GM18868 (cell line): ENCODE measurements around the gene TSPAN5.
"Not testable (repeated sequence)": the region's sequence is repeated elsewhere in the genome, so short reads cannot be mapped to it uniquely, and the experiment has no call there.

Experiments used
- ATAC-seq: cut with Tn5 transposase; IDR thresholded peaks from one replicate; pipeline ENCODE4 v1.9.1; 2021; ENCODE audit warnings: mild to moderate bottlenecking, moderate library complexity; ENCODE audit not compliant: unreplicated experiment

Gene TSPAN5

DNA sequence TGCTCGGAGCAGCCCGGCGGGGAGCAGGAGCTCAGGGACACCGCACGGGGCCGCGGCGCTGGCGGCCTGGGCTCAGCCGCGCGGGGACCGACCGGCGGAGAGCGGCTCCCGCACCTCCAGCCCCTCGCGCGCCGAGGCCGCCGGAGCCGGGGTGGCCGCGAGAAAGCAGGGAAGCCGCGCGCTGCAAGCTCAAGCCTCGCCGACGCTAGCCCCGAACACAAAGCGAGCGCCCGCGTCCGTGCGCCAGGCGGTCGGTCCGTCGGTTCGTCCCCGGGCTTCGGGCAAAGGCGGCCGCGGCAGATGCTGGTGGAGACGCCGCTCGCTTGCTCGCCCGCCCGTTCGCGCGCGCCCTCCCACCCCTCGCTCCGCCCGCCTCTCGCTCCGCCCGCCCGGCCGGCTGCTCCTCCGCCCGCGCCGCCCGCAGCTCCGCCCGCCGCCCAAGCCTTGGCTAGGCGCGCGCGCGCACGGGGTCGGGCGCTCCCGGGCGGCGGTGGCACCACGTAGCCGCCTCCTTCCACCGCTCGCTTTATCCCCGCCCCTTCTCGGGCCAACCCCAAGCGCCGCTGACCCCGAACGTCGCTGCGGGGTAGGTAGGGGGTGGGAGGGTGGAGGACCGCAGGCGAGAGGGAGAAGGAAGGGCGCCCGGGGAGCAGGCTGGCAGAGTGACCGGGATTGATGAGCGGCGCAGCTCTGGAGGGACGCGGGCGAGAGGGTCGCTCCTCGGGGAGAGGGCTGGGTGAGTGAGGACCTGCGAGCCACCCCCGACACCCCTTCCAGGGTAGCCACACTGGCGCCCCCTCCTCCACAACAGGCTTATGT, at the start of gene TSPAN5:
Gene TSPAN5, minus strand, starts transcription at position 325 of the 819 bp plus-strand sequence.
- ATAC-seq: peak; percentile 71

DNA sequence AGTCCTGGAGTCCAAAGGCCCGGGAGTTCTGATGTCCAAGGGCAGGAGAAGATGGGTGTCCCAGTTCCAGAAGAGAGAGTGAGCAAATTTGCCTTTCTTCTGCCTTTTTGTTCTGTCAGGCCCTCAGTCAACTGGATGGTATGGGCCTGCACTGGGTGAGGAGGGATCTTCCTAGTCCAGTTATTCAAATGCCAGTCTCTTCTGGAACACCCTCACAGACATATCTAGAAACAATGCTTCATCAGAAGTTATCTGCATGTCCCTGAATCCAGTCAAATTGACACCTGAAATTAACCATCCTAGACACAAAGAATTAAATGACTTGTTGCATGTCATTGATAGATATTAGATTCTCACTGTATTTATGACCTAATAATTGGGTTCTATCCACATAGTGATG, 48.5 kb upstream of the TSPAN5 start:
- no peak for ATAC-seq

DNA sequence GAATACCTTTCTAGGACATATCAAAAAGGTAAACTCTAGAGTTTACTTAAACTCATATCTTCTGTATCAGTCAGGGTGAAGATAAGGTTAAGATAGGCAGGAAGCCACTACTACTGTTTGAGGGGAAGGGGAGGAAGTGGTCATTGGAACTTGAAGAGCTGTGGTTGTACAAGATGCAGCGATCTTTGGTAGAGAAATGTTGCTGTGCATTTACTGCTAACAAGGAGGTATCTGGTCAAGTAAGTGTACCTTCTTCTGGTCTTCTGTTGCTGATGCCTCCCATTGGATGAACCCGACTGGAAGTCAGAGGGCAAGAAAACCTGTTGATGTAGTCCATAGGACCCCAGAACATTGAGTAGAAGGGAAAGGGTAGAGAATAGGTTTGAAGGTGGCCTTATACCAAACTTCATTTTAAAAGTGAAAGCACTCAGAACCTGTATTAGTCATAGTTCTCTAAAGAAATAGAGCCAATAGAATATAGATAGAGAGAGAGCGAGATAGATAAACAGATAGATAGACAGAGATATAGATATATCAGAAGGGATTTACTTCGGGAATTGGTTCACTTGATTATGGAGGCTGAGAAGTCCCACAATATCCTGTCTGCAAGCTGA, 47.9 kb upstream of the TSPAN5 start:
- no peak for ATAC-seq

DNA sequence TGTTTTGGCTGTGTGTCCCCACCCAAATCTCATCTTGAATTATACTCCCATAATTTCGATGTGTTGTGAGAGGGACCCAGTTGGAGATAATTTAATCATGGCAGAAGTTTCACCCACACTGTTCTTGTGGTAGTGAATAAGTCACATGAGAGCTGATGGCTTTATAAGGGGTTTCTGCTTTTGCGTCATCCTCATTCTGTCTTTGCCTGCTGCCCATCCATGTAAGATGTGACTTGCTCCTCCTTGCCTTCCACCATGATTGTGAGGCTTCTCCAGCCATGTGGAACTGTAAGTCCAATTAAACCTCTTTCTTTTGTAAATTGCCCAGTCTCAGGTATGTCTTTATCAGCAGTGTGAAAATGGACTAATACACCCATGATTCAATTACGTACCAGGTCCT, 47.2 kb upstream of the TSPAN5 start:
- not testable (repeated sequence) for ATAC-seq

DNA sequence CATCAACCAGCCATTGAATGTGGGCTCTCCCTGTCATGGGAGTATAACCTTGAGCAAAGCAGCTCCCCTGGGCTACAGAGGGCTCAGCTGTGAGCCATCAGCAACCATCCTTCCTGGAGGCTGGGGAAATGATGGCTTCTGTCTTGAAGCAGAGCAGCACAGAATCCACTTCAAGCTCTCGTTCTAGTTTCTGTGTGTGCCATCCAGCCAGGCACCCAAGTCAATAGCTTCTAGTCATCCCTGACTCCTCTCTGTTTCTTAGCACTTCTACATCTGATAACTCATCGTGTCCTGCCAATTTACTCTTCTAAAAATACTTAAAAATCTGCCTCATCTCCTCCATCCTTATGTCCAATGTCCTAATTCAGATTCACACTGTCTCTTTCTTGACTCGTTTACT, 42.2 kb upstream of the TSPAN5 start:
- no peak for ATAC-seq

DNA sequence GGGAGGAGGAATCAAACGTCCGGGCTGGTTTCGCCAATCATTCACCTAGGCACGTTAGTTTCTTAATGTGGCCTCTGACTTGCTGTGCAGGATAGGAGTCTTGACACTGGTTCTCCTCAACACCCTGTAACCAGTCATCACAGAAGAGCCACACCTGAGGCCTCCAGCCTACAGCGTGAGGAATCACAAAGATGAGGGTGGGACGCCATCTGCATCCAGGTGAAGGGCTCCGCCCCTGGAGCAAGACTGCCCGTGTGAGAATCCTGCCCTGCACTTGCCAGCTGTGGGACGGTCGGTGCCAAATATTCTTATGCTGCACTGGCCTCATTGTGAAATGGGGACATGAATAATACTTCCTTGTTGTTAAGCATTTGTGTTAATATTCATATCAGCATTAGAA, 35.7 kb upstream of the TSPAN5 start:
- no peak for ATAC-seq

DNA sequence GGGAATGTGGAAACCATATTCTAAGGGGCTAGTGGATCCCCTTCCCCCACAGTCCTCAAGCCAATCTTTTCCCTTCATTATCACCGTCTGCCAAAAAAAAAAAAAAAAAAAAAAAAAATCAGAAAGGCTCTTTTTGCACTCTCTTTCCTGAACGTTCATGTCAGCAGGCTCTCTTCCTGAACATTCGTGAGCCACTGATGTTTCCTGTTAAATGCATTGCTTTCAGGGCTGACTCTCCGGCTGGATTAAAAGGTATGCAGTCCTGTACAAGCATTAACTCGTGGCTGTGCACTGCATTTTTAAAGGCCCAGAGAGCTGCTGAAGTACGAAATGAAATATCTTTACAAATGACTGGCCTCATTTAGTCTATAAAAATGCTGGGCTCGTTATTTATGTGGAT, 34.0 kb upstream of the TSPAN5 start:
- ATAC-seq: no peak

DNA sequence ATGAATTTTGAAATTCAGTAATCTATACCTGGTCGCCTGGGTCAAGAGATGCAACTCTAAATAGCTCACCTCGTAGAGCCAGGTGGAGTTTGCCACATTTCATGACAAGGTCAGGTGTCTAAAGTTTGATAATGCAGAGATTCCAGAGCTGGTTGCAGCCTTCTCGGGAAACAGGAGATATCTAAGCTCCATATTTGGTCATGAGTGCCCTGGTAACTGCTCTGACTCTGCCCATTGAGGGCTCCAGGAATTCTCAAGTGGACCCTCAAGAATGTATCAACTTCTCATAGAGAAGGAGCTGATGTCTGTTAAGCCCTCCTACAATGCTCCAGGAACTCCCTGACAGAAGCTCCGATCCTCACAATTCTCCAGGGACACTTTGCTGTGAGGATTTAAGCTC, 33.2 kb upstream of the TSPAN5 start:
- ATAC-seq: no peak

DNA sequence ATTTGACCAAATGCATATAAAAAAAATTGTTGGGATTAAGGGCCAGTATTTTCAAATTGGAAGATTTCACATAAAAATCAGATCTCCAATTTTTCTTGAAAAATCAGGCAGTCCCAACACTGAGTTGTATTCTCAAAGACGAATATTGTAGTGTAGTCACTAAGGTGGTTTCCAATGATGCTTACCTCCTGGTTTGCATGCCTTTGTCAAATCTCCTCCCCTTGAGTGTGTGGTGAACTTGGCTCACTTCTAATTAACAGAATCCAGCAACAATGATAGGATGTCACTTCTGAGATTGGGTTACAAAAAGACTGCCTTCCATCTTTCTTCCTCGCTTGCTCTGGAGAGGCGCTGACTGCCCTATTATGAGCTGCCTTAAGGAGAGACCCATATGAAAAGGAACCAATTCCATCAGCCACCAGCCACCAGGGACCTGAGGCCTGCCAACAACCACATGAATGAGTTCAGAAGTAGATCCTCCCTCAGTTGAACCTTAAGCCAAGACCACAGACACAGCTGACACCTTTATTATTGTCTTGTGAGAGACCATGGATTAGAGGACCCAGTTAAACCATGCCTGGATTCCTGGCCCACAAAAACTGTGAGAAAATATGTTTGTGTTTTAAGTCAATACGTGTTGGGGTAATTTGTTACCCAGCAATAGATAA, 31.2 kb upstream of the TSPAN5 start:
- no peak for ATAC-seq

DNA sequence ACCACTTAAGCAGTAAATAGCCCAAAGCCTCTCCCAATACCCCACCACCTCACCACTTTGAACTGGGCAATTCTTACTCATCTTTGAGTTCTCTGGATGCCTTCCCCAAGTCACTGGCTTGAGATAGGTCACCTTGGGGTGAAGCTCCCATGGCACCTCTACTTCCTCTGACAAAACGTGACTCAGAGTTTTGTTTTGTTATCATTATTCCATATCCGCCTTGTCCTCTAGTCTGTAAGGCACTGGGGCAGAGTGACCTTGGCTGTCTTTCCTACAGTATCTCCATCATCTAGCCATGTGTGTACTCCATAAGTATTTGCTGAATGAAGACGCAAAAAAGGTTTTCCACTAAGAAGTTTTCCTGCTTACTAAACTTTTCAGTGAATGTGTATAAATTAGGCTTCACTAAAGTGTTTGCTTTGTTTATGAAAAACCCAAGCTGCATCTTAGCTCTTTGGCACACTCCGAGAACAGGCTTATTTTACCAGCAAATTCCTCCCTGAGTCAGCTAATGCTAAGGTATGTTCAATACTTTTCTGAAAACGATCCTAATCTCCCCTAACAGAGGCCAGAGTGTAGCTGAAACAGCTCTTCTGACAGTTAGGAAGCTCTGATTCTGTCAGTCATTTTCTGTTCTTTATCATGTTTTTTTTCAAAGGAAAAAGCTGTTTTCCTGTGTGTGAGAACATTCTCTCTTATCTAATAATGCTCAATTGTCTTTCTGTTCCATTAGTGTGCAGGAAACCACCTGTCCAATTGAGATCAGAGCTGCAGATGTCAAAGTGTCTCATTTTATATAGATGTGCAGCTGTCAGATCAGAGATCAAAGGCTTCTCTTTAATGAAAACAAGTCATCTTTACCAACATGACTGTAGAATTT, 30.2 kb upstream of the TSPAN5 start:
- no peak for ATAC-seq

DNA sequence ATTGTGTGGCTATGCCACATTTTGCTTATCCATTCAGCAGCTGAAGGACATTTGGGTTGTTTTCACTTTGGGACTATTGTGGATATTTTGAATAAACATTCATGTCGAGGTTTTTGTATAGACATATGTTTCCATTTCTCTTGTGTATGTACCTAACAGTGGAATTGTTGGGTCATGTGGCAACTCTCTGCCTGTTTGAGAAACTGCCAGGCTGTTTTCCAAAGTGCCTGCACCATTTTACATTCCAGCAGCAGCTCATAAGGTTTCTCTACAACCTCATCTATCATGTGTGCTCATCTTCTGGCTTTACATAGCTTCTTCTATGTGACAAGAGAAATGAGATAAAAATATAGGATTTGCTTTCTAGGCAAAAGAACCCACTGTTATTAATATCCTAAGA, 29.5 kb upstream of the TSPAN5 start:
- ATAC-seq: no peak

DNA sequence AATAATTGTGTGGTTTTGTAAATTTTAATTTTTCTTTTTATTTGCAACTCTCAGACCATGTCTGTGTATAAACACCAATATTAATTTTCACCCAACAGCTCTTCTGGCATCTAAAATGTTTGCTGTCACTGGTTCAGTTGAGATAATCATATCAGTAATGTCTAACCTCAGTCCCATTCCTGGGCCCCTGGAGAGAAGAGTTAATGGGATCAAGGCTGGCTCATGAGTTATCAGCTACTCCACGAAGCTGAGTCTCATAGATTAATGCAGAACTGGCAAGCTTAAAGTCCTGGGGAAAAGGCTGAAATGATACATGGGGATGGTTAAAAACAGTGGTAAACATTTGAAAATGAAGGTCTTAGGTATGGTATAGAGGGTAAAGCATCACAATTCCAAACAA, 28.4 kb upstream of the TSPAN5 start:
- no peak for ATAC-seq

DNA sequence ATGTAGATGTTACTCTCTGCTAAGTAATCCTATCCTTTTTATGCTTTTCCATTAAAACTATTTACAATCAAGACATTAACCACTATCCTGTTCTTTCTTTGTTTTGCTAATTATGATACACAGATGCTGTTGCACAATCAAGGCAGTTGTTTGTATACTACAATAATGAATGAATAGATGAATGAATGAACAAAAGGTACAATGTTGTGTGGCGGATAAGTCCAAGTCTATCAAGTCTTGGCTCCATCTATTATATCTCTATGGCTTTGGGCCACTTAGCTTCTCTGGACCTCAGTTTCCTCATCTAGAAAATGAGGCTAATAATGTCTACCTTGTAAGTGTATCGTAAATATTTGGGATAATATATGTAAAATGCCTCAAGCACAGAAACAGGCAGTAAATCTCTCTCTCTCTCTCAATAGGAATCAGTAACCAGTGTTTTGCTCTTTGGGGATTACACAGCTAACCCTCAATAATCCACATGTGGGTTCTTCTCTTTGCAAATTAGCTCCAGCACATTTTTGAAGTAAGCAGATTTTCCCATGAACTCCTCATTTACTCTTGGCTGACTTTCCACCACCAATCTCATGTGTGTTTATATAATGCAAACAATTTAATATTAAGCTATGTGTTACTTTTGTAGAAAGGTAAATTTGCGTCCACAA, 27.8 kb upstream of the TSPAN5 start:
- no peak for ATAC-seq

DNA sequence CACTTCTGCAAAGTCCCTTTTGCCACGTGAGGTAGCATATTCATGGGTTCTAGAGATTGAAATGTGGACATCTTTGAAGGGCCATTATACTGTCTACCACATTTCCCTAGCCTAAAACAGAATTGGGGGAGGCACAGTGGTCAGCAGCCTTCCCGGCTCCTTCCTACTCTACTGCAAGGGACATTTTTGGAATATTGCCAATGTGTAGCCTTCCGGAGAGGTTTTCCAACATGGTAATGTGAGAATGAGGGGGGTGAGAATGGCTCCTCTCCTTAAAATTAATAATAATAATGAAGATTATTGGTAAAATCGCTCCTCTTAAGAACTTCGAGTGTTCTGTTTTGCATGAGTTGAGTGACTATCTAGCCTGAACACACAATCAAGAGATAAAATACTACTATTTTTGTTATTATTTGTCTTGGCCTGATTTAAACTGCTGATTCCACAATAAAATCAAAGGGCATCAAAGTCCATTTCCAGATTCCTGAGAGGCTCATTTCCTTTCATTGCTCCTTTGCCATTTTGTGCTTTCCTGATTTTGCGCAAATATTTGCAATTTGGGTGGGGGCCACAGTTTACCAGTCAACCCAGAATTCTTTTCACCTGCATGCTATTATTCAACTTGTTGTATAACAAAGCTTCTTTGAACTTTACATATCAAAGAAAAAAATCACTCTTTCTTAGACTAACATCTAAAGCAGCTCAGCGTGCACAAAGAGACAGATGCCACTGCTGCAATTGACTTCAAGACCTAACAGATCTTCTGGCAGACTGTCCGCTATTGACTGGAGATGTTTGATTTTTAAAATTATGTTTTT, 27.0 kb upstream of the TSPAN5 start:
- no peak for ATAC-seq

DNA sequence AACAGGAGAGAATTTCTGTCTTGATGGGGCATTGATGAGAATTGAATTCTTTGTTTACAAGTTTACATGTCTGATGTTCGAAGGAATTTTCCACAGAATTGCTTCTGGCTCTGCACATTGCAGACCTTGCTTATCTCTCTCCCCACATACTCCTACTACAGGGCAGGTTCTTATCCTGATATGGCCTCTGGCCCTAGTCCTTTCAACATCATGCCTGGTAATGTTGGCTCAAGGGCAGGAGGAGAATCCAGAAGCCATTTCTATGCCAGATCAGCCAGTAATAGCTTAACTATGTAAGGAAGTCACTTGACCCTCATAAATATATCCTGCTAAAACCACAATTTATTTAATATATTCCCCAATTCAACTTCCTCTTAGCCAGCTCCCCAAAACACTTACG, 24.3 kb upstream of the TSPAN5 start:
- ATAC-seq: no peak

DNA sequence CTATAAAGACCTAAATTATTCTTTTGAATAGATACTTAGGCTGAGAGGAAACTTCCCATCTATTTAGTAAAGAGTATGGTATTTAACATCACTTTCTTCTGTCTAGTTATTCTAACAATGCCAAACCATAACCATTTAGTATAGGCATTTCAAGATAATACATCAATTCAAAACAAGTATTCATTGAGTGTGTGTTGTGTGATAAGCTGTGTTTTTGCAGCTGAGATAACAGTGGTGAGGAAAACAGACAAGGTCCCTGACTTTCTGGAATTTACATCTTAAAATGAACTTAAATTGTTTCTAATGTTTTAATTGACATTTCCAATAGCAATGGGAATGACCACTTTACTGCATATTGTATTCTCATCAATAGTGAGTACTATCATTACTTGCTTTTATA, 22.4 kb upstream of the TSPAN5 start:
- ATAC-seq: no peak

DNA sequence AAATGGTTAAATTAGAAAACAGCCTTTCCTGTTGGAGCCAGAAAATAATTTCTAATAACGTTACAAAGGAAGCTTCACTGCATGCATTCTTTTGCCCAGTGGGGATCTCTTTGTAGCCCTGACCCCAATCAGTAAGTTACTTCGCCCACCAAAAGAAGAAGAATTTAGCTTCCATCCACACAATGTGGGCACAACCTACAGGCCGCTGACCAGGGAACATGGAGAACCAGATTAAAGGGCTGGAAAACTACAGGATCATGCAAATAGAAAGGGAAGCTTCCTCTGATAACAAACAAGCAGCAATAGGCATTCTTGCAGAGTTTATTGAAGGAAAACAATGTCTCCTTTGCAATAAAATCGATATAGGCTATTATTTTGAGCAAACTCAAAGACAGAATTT, 21.3 kb upstream of the TSPAN5 start:
- ATAC-seq: no peak

DNA sequence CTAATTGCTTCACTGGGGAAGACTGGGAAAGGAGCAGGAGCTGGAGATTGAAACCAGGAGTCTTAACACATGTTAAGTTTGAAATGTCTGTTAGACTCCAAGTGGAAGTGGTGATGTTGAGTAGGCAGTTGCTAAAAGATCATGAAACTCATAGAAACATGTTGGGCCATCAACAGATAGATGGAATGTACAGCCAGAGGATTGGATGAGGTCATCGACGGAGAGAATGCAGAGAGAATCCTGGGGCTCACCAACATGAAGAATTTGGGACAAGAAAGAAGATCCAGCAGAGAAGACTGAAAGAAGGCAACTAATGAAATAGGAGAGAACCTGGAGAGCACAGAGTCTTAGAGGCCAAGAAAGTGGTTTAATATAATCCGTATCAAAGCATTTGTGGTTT, 19.4 kb upstream of the TSPAN5 start:
- ATAC-seq: no peak

DNA sequence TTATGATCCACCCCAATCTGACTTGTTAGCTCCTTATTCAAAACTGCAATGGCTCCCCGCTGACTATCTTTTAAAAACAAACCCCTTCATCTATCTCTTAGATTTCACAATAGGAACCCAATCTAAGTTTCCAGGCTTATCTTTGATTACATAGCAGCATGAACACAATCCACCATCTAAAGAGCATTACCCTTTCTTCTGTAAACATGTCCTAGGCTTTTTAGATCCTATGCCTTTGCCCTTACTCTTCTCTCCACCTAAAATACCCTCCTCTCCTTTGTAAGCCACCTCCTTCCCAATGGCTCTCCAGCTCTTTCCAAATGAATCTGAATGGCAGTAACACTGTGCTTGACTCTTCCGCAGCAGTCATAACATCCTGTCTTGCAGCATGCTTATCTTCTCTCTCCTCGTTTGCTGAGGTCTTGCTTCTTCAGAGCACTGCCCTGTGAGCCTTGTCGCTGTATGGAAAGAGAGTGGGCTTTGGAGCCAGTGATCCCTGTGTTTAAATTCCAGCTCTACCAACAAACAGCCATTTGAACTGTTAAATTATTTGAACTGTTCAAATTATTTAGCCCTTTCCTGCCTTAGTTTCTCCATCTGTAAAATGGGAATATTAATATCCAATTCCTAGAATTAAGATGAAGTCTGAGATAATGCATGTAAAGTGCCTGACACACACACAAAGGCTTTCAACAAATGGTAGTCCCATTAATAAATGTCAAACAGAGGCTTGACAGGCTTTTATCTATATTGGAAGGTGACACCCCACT, 16.2 kb upstream of the TSPAN5 start:
- no peak for ATAC-seq
